IPS-NIHi11 (cell line): Measurements from ENCODE around the gene CD177.
"Not testable (repeated sequence)": the region's sequence is repeated elsewhere in the genome, so short reads cannot be mapped to it uniquely, and the experiment has no call there.

Experiments
- DNase-seq: peaks from one replicate; pipeline ENCODE4 v3.0.0; 2012; ENCODE audit warnings: mixed read lengths, low spot score

Gene CD177

GRCh38 chr19:43353606-43354304 lies at the start of gene CD177:
Gene CD177 (plus strand): TSS chr19:43353686. CDS start chr19:43353715, 29 bp downstream.
- DNase-seq, result no peak

- DNase-seq, result no peak
Measured at GRCh38 chr19:43305642-43306041, 47.8 kb upstream of the CD177 start.

- DNase-seq, result no peak
Measured at GRCh38 chr19:43306097-43306496, 47.4 kb upstream of the CD177 start.

- no peak for DNase-seq
Measured at GRCh38 chr19:43308244-43308815, 45.2 kb upstream of the CD177 start.

GRCh38 chr19:43309466-43309865 lies 44.0 kb upstream of the CD177 start:
- no peak for DNase-seq

GRCh38 chr19:43310221-43310620 lies 43.3 kb upstream of the CD177 start:
- DNase-seq, result no peak

GRCh38 chr19:43311256-43311655 lies 42.2 kb upstream of the CD177 start:
- no peak for DNase-seq

- no peak for DNase-seq
Measured at GRCh38 chr19:43311706-43312105, 41.8 kb upstream of the CD177 start.

- DNase-seq, result no peak
Measured at GRCh38 chr19:43313711-43314495, 39.6 kb upstream of the CD177 start.

GRCh38 chr19:43315851-43316250 lies 37.6 kb upstream of the CD177 start:
- DNase-seq, result no peak

- peak; percentile 17 for DNase-seq
Measured at GRCh38 chr19:43316591-43317319, 36.7 kb upstream of the CD177 start.

GRCh38 chr19:43318203-43318602 lies 35.3 kb upstream of the CD177 start:
- no peak for DNase-seq

GRCh38 chr19:43318796-43319314 lies 34.6 kb upstream of the CD177 start:
- no peak for DNase-seq

- no peak for DNase-seq
Measured at GRCh38 chr19:43320546-43320945, 32.9 kb upstream of the CD177 start.

GRCh38 chr19:43326761-43327160 lies 26.7 kb upstream of the CD177 start:
- DNase-seq, result not testable (repeated sequence)

- not testable (repeated sequence) for DNase-seq
Measured at GRCh38 chr19:43328561-43328960, 24.9 kb upstream of the CD177 start.

GRCh38 chr19:43329049-43329448 lies 24.4 kb upstream of the CD177 start:
- DNase-seq, result not testable (repeated sequence)

- no peak for DNase-seq
Measured at GRCh38 chr19:43329989-43330388, 23.5 kb upstream of the CD177 start.

GRCh38 chr19:43330726-43331434 lies 22.6 kb upstream of the CD177 start:
- DNase-seq, result no peak

GRCh38 chr19:43331435-43332010 lies 22.0 kb upstream of the CD177 start:
- no peak for DNase-seq
